Osteoblast (primary cell): ENCODE data around the gene OPCML. TPM values are rescaled to one million over a fixed set of nuclear protein-coding genes. Genes with fewer than 3 reads are reported as not detected.

Experiments
- DNase-seq: peaks from one replicate; pipeline ENCODE4 v3.0.0; 2011; ENCODE audit warnings: low spot score, mixed read lengths; ENCODE audit not compliant: insufficient read length; ENCODE audit errors: missing footprints
- H2AFZ ChIP-seq: 2 replicates; pipeline ENCODE4 v1.6.0; 2011; ENCODE audit warnings: mild to moderate bottlenecking, low read length
- H3K27ac ChIP-seq: 2 replicates; pipeline ENCODE4 v1.5.1; 2011; ENCODE audit warnings: mild to moderate bottlenecking, low read depth, low read length, moderate library complexity
- H3K27me3 ChIP-seq: 2 replicates; pipeline ENCODE4 v1.6.0; 2012; ENCODE audit warnings: mild to moderate bottlenecking, control low read depth, inconsistent platforms, low read length, moderate library complexity; ENCODE audit not compliant: insufficient read depth
- H3K36me3 ChIP-seq: 2 replicates; pipeline ENCODE4 v1.5.1; 2011; ENCODE audit warnings: mild to moderate bottlenecking, low read length, control low read depth, moderate library complexity; ENCODE audit not compliant: insufficient read depth
- H3K4me1 ChIP-seq: 2 replicates; pipeline ENCODE4 v1.5.1; 2011; ENCODE audit warnings: mild to moderate bottlenecking, low read length, control low read depth, moderate library complexity; ENCODE audit not compliant: insufficient read depth
- H3K4me2 ChIP-seq: 2 replicates; pipeline ENCODE4 v1.6.0; 2011; ENCODE audit warnings: mild to moderate bottlenecking, low read length; ENCODE audit not compliant: insufficient read depth
- H3K4me3 ChIP-seq: fragments of 200-600 bp; sonication (generic); 3 replicates; pipeline ENCODE4 v1.5.1; 2012; ENCODE audit warnings: mild to moderate bottlenecking, low read length, inconsistent platforms; ENCODE audit not compliant: insufficient read depth
- H3K79me2 ChIP-seq: 2 replicates; pipeline ENCODE4 v1.6.0; 2012; ENCODE audit warnings: mild to moderate bottlenecking, low read length, control low read depth, inconsistent platforms; ENCODE audit not compliant: insufficient read depth
- H3K9me3 ChIP-seq: 2 replicates; pipeline ENCODE4 v1.5.1; 2011; ENCODE audit warnings: low read depth, low read length, control low read depth
- H4K20me1 ChIP-seq: 2 replicates; pipeline ENCODE4 v1.6.0; 2012; ENCODE audit warnings: mild to moderate bottlenecking, low read length, control low read depth; ENCODE audit not compliant: insufficient read depth
- CTCF ChIP-seq: IDR thresholded peaks from 2 replicates; pipeline ENCODE4 v1.5.1; 2011; ENCODE audit warnings: mild to moderate bottlenecking, low read depth, low read length, moderate library complexity; ENCODE audit errors: extremely low read depth
- total RNA-seq: library from RNA; depleted of rRNA; stranded (reverse); fragments of >200 nt; gene quantifications from 2 replicates; pipeline ENCODE4 v1.2.3, GENCODE V29; 2012

OPCML gene
- total RNA-seq, 1 donor, result 0.36 TPM

GRCh38 chr11:132504501-132505041, 1027.7 kb downstream of the OPCML start:
- no peaks in the 10 kb centered on the region for H3K4me1 ChIP-seq
- no peak overlapping the region for H3K4me3 ChIP-seq
- no peaks in the 10 kb centered on the region for H4K20me1 ChIP-seq
- H3K27me3 ChIP-seq, result no peaks in the 10 kb centered on the region
- H3K36me3 ChIP-seq, result no peaks in the 10 kb centered on the region
- H3K27ac ChIP-seq, result no peak overlapping the region
- no peak overlapping the region for H3K4me2 ChIP-seq
- no peak for TF ChIP-seq CTCF
- no peak for DNase-seq
- peaks cover 2% of the 10 kb centered on the region for H3K9me3 ChIP-seq
- no peaks in the 10 kb centered on the region for H3K79me2 ChIP-seq
- H2AFZ ChIP-seq, result no peak overlapping the region

GRCh38 chr11:132501356-132501755, 1030.9 kb downstream of the OPCML start:
- no peak overlapping the region for H3K4me3 ChIP-seq
- no peak overlapping the region for H2AFZ ChIP-seq
- no peak overlapping the region for H3K27ac ChIP-seq
- H3K4me1 ChIP-seq, result no peaks in the 10 kb centered on the region
- H4K20me1 ChIP-seq, result no peaks in the 10 kb centered on the region
- TF ChIP-seq CTCF, result no peak
- H3K27me3 ChIP-seq, result no peaks in the 10 kb centered on the region
- H3K79me2 ChIP-seq, result no peaks in the 10 kb centered on the region
- no peaks in the 10 kb centered on the region for H3K36me3 ChIP-seq
- DNase-seq, result no peak
- no peak overlapping the region for H3K4me2 ChIP-seq
- no peaks in the 10 kb centered on the region for H3K9me3 ChIP-seq

GRCh38 chr11:132499661-132500060, 1032.6 kb downstream of the OPCML start:
- no peaks in the 10 kb centered on the region for H4K20me1 ChIP-seq
- no peaks in the 10 kb centered on the region for H3K27me3 ChIP-seq
- no peaks in the 10 kb centered on the region for H3K4me1 ChIP-seq
- TF ChIP-seq CTCF, result no peak
- H3K4me3 ChIP-seq, result no peak overlapping the region
- no peak overlapping the region for H3K4me2 ChIP-seq
- no peaks in the 10 kb centered on the region for H3K36me3 ChIP-seq
- no peaks in the 10 kb centered on the region for H3K79me2 ChIP-seq
- H3K27ac ChIP-seq, result no peak overlapping the region
- no peak for DNase-seq
- no peaks in the 10 kb centered on the region for H3K9me3 ChIP-seq
- no peak overlapping the region for H2AFZ ChIP-seq

- no peaks in the 10 kb centered on the region for H4K20me1 ChIP-seq
- no peaks in the 10 kb centered on the region for H3K79me2 ChIP-seq
- DNase-seq, result peak; percentile 1
- no peak overlapping the region for H3K4me2 ChIP-seq
- H3K4me1 ChIP-seq, result no peaks in the 10 kb centered on the region
- H3K27ac ChIP-seq, result no peak overlapping the region
- no peak for TF ChIP-seq CTCF
- H3K36me3 ChIP-seq, result no peaks in the 10 kb centered on the region
- H2AFZ ChIP-seq, result no peak overlapping the region
- no peaks in the 10 kb centered on the region for H3K9me3 ChIP-seq
- H3K27me3 ChIP-seq, result no peaks in the 10 kb centered on the region
- no peak overlapping the region for H3K4me3 ChIP-seq
Measured at GRCh38 chr11:132496341-132496740, 1036.0 kb downstream of the OPCML start.
